Mucosa of rectum (tissue), 2 donors: ENCODE data around the gene RSPO1.

Experiments
- H3K27ac ChIP-seq, 2 donors: one replicate each; pipeline ENCODE4 v1.7.0; 2013; ENCODE audit warnings: inconsistent platforms in 2 of 2, low read depth in 2 of 2, low read length in 2 of 2
- H3K27me3 ChIP-seq, 2 donors: one replicate each; pipeline ENCODE4 v1.7.0; 2013; ENCODE audit warnings: low read length in 2 of 2; ENCODE audit not compliant: control insufficient read depth in 2 of 2, insufficient read depth in 2 of 2
- H3K36me3 ChIP-seq, 2 donors: one replicate each; pipeline ENCODE4 v1.7.0; 2013; ENCODE audit warnings: low read length in 2 of 2; ENCODE audit not compliant: control insufficient read depth in 2 of 2, insufficient read depth in 2 of 2
- H3K4me1 ChIP-seq, 2 donors: one replicate each; pipeline ENCODE4 v1.7.0; 2013; ENCODE audit warnings: low read length in 2 of 2, mild to moderate bottlenecking in 1 of 2; ENCODE audit not compliant: control insufficient read depth in 2 of 2, insufficient read depth in 2 of 2
- H3K4me3 ChIP-seq, 2 donors: one replicate each; pipeline ENCODE4 v1.7.0; 2013; ENCODE audit warnings: low read length in 2 of 2
- H3K9ac ChIP-seq, 2 donors: one replicate each; pipeline ENCODE4 v1.7.0; 2013; ENCODE audit warnings: low read length in 2 of 2, low read depth in 1 of 2, mild to moderate bottlenecking in 1 of 2
- H3K9me3 ChIP-seq, 2 donors: one replicate each; pipeline ENCODE4 v1.7.0; 2013; ENCODE audit warnings: low read length in 2 of 2; ENCODE audit not compliant: control insufficient read depth in 2 of 2
- donor health status: healthy.
- donor health status: Normal muscosa, but diverticular disease.

Gene RSPO1

DNA sequence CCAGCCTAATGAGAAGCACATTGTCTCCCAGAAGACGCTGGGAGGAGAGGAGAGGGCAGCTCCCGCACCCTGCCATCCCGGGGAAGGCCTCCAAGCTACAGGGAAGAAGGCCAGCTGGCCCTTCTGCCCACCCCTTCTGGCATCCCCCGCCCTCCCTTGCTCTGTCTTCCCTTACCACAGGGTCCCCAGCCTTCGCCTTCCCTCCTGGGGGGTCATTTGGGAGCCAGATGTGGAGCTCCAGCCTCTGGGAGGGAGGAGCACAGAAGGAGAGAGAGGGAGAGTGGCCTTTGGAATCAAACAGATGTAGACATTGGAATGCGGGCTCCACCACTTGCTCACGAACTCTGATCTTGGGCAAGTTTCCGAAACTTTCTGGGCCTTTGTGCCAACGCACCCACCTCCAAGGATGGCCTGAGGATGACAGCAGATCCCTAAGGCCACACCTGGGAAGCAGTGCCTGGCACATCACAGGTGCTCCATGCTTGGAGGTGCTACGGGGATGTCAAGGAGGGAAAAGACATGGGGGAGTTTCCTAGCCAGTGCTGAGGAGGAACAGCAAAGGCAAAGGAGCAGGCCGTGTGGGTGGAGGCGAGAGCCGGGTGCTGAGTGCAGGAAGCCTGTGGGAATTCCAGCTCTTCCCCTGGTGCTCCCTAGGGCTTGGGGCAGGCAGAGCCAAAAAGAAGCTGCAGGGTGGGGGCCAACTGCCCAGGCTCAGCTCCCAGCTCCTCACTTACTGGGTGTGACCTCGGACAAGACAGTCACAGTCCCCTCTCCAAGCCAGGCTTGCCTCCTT lies 23.1 kb upstream of the RSPO1 start:
- Histone ChIP-seq H3K9me3 (no peaks in the 10 kb centered on the region), H3K27ac (no peak overlapping the region), H3K4me1 (no peaks in the 10 kb centered on the region), H3K27me3 (peaks cover 0 to 5% of the 10 kb centered on the region in 2 donors), H3K9ac (no peak overlapping the region), H3K36me3 (no peaks in the 10 kb centered on the region), H3K4me3 (no peak overlapping the region)

DNA sequence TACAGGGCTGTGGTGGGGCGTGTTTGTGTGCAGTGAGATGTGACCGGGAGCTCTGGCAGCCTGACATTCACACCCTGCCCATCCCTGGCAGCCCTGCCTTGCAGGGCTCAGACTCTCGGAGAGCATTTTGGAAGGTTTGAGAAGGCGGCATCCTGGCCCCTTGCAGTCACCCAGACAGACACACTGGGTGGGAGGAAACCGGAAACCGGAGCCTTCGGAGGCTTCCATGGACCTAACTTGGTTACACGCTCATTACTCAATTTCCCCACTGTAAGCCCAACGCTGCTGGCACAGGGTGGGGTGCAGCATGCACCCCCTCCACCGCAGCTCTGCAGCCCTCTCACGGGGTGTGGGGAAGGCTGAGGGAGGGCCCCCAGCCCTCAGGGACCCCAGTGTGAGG lies 22.2 kb upstream of the RSPO1 start:
- Histone ChIP-seq H3K4me1 (no peaks in the 10 kb centered on the region), H3K9me3 (no peaks in the 10 kb centered on the region), H3K4me3 (no peak overlapping the region), H3K36me3 (no peaks in the 10 kb centered on the region), H3K27ac (no peak overlapping the region), H3K27me3 (peaks cover 0 to 5% of the 10 kb centered on the region in 2 donors), H3K9ac (no peak overlapping the region)

DNA sequence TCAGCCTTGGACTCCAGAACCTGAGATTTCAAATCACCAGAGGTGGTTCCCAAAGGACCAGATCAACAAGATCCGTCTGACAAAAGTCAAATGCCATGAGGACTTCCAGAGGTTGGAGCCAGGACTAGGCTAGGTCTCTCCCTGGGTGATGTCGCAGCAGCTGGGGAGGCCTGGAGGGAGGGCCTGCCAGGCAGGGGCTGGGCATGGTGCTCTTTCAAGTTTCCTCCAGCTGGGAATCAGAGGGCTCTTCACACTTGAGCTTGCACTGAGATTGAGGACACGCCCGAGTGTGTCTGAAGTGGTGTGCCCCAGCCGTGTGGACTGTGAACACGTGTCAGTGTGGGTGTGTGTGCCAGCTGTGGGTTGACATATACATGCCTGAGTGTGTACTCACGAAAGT lies 21.3 kb upstream of the RSPO1 start:
- Histone ChIP-seq H3K4me3 (no peak overlapping the region), H3K36me3 (no peaks in the 10 kb centered on the region), H3K27ac (no peak overlapping the region), H3K27me3 (peaks cover 0 to 5% of the 10 kb centered on the region in 2 donors), H3K4me1 (no peaks in the 10 kb centered on the region), H3K9me3 (no peaks in the 10 kb centered on the region), H3K9ac (no peak overlapping the region)

DNA sequence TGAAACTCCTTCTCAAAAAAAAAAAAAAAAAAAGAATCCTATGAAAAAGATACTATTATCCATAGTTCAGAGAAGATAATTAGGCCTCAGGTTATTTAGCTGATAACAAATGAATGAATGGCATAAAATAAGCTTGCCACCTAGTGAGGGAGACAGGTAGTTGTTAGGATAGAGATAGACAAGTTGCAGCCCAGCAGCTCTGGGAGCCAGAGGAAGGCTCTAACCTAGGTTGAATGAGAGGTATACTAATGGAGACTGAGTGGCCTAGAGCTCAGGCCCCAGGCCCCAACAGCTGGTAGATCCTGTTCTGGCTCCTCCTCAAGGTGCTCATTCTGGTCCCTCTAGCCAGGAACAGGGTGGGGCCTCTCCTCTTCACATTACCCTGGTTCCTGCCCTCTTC lies 20.6 kb upstream of the RSPO1 start:
- no peaks in the 10 kb centered on the region for H3K4me1 ChIP-seq
- peaks cover 0 to 5% of the 10 kb centered on the region in 2 donors for H3K27me3 ChIP-seq
- no peak overlapping the region for H3K9ac ChIP-seq
- H3K9me3 ChIP-seq: no peaks in the 10 kb centered on the region
- H3K4me3 ChIP-seq: no peak overlapping the region
- no peak overlapping the region for H3K27ac ChIP-seq
- H3K36me3 ChIP-seq: no peaks in the 10 kb centered on the region

DNA sequence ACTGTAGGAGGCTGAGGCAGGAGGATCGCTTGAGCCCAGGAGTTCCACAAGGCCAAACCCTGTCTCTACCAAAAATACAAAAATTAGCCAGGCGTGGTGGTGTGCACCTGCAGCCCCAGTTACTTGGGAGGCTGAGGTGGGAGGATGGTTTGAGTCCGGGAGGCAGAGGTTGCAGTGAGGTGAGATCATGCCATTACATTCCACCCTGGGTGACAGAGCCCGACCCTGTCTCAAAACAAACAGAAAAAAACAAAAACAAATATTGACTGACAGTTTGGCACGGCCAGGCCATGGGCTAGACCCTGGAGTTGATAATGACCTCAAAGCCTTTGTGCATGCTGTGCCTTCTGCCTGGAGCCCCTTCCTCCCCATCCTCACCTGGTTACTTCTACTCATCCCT lies 19.2 kb upstream of the RSPO1 start:
- Histone ChIP-seq H3K36me3 (no peaks in the 10 kb centered on the region), H3K4me1 (no peaks in the 10 kb centered on the region), H3K27ac (no peak overlapping the region), H3K9ac (no peak overlapping the region), H3K9me3 (no peaks in the 10 kb centered on the region), H3K4me3 (no peak overlapping the region), H3K27me3 (no peaks in the 10 kb centered on the region)

DNA sequence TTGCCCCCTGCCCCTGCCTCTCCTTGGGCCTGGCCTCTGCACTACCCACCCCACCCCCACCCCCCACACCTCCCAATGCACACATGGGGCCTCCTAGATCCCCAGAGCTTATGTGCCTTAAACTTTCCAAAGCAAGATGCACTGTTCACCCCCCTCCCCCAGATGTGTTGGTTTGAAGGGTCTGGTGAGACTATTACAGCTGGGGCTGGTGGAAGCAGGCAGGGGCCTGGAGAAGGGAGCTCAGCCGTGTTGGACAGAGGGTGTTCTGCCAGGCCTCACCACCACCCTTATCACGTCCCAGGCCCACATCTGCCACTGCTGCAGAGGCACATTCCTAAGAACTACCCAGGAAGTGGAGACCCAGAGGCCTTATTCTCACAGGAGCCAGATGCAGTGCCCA lies 18.3 kb upstream of the RSPO1 start:
- no peaks in the 10 kb centered on the region for H3K4me1 ChIP-seq
- no peak overlapping the region for H3K27ac ChIP-seq
- H3K9me3 ChIP-seq: no peaks in the 10 kb centered on the region
- H3K27me3 ChIP-seq: no peaks in the 10 kb centered on the region
- H3K4me3 ChIP-seq: no peak overlapping the region
- no peak overlapping the region for H3K9ac ChIP-seq
- H3K36me3 ChIP-seq: no peaks in the 10 kb centered on the region

DNA sequence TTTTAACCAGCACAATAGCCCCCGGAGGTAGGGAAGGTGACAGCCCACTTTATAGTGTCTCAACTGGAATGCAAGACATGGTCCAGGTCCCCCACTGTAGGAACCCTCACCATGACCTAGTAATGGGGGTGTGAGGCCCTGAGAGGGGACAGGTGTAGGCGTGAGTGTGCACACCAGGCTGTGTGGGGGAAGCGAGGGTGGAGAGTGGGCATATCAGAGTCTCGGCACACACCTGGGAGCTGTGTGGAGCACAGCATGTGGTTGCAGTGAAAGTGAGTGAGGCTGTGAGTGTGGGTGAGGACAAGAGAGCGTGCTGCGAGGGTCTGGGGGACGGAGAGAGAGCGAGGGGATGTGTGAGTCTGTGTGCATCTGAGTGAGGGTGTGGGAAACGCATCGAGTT lies 17.1 kb upstream of the RSPO1 start:
- Histone ChIP-seq H3K4me3 (no peak overlapping the region), H3K36me3 (no peaks in the 10 kb centered on the region), H3K4me1 (no peaks in the 10 kb centered on the region)

DNA sequence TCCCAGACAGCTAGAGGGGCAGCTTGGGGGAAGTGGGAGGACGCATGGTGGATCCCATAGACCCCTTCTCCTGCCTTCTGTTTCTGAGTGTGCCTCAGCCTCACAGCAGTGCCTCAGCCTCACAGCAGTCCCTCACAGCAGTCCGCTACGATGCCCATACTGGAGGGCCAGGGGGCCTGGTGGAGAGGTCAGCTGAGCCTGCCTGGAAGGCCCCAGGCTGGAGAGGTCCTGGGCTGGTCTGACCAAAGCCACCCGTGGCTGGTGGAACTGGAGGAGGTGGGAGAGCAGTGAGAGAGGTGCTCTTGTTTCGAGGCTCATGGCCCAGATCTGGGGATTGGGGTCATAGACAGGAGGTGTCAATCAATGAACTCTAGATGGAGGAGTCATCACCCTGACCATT lies 16.0 kb upstream of the RSPO1 start:
- H3K4me1 ChIP-seq: no peaks in the 10 kb centered on the region

More for the DNA sequence above, 17.1 kb upstream of the RSPO1 start:
- Histone ChIP-seq H3K9me3 (no peaks in the 10 kb centered on the region), H3K27me3 (no peaks in the 10 kb centered on the region), H3K9ac (no peak overlapping the region), H3K27ac (no peak overlapping the region)

DNA sequence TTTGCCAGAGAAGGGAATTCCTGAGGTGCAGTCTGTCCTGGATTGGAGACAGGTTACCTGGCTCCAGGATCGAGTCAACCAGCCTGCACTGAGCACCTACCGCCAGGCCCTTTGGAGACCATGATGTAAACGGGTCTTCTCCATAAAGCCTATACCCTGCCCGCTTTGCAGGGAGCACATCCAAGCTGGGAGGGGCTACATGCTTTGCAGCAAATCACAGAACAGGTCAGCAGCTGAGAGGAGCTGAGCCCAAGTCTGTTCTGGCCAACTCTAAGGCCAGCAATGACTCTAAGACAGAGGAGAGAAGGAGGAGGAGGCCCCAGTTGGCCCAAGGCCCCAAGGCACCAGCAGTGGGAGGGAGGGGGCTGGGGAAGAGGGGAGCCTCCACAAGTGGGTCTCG lies 15.5 kb upstream of the RSPO1 start:
- no peaks in the 10 kb centered on the region for H3K9me3 ChIP-seq
- H3K27me3 ChIP-seq: no peaks in the 10 kb centered on the region
- H3K4me3 ChIP-seq: no peak overlapping the region
- H3K9ac ChIP-seq: no peak overlapping the region
- no peaks in the 10 kb centered on the region for H3K4me1 ChIP-seq
- H3K27ac ChIP-seq: no peak overlapping the region
- H3K36me3 ChIP-seq: no peaks in the 10 kb centered on the region

More for the DNA sequence above, 16.0 kb upstream of the RSPO1 start:
- H3K4me3 ChIP-seq: no peak overlapping the region
- H3K27me3 ChIP-seq: no peaks in the 10 kb centered on the region
- H3K9ac ChIP-seq: no peak overlapping the region
- H3K36me3 ChIP-seq: no peaks in the 10 kb centered on the region
- H3K9me3 ChIP-seq: no peaks in the 10 kb centered on the region
- no peak overlapping the region for H3K27ac ChIP-seq

DNA sequence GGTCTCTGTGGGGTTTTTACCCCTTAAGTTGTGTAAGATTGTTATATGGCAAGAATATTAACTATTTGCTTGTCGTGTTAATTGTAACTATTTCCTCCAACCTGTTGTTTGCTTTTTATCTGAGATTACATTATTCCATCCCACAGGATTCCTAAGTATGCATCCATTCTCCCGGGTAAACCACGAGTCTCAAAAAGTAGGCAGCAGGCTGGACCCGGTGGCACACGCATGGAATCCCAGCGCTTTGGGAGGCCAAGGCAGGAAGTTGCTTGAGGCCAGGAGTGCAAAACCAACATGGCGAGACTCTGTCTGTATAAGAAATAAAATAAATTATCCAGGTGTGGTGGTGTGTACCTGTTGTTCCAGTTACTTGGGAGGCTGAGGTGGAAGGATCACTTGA lies 12.6 kb upstream of the RSPO1 start:
- Histone ChIP-seq H3K36me3 (no peaks in the 10 kb centered on the region), H3K27me3 (peaks cover 0 to 2% of the 10 kb centered on the region in 2 donors), H3K9me3 (peaks cover 0 to 3% of the 10 kb centered on the region in 2 donors), H3K9ac (no peak overlapping the region), H3K27ac (no peak overlapping the region), H3K4me3 (no peak overlapping the region), H3K4me1 (no peaks in the 10 kb centered on the region)
